HEK293 (cell line): ENCODE data around the gene LRRC52.
"Not testable (repeated sequence)": the region's sequence is repeated elsewhere in the genome, so short reads cannot be mapped to it uniquely, and the experiment has no call there.

Source experiments
- ATF2 ChIP-seq: fragments of 450-650 bp; formaldehyde crosslinking; IDR thresholded peaks from 2 replicates; pipeline ENCODE4 v1.5.1; 2016; ENCODE audit warnings: missing biosample characterization, missing genetic modification characterization, low read depth
- CTCF ChIP-seq: fragments of 450-650 bp; formaldehyde crosslinking; IDR thresholded peaks from 2 replicates; pipeline ENCODE4 v1.5.1; 2016; ENCODE audit warnings: missing biosample characterization, missing genetic modification characterization
- ZBTB26 ChIP-seq: fragments of 450-650 bp; formaldehyde crosslinking; optimal IDR thresholded peaks from 2 replicates; pipeline ENCODE3; 2016; ENCODE audit warnings: missing biosample characterization, mild to moderate bottlenecking, missing genetic modification characterization
- ZFP41 ChIP-seq: fragments of 450-650 bp; formaldehyde crosslinking; IDR thresholded peaks from 2 replicates; pipeline ENCODE4 v1.5.1; 2016; ENCODE audit warnings: missing biosample characterization, missing genetic modification characterization, borderline replicate concordance
- ZNF140 ChIP-seq: fragments of 450-650 bp; formaldehyde crosslinking; IDR thresholded peaks from 2 replicates; pipeline ENCODE4 v1.5.1; 2016; ENCODE audit warnings: missing biosample characterization, missing genetic modification characterization
- ZNF184 ChIP-seq: fragments of 450-650 bp; IDR thresholded peaks from 2 replicates; pipeline ENCODE4 v1.5.1; 2018; ENCODE audit warnings: missing biosample characterization, mild to moderate bottlenecking, missing genetic modification characterization
- ZNF596 ChIP-seq: fragments of 450-650 bp; IDR thresholded peaks from 2 replicates; pipeline ENCODE4 v1.5.0; 2018; ENCODE audit warnings: missing biosample characterization, mild to moderate bottlenecking, missing genetic modification characterization, moderate library complexity
- ZNF660 ChIP-seq: fragments of 450-650 bp; IDR thresholded peaks from 2 replicates; pipeline ENCODE4 v1.5.1; 2018; ENCODE audit warnings: missing biosample characterization, mild to moderate bottlenecking, missing genetic modification characterization
- ZNF776 ChIP-seq: fragments of 450-650 bp; formaldehyde crosslinking; IDR thresholded peaks from 2 replicates; pipeline ENCODE4 v1.5.0; 2017; ENCODE audit warnings: missing biosample characterization, missing genetic modification characterization, borderline replicate concordance
- ZNF792 ChIP-seq: fragments of 450-650 bp; formaldehyde crosslinking; IDR thresholded peaks from 2 replicates; pipeline ENCODE4 v1.5.1; 2016; ENCODE audit warnings: missing biosample characterization, missing genetic modification characterization

- TF ChIP-seq ZNF140 (tag by site-specific recombination); ZNF184; ZNF776 (tag by site-specific recombination); ZFP41 (tag by site-specific recombination); CTCF; ZBTB26 (tag by site-specific recombination); ATF2; ZNF792 (tag by site-specific recombination); ZNF596 (tag by site-specific recombination); ZNF660 (tag by site-specific recombination): not testable (repeated sequence)
These were observed 47.6 kb downstream of the LRRC52 start for GRCh38 chr1:165591391-165591790.
